H1 (cell line): ENCODE data around the gene SLC25A38. TPM values are rescaled to one million over a fixed set of nuclear protein-coding genes. Genes with fewer than 3 reads are reported as not detected.

Experiments used
- CTCF ChIA-PET: fragments of 300-600 bp; sonication (Branson Sonifier 250); formaldehyde crosslinking; loops from one replicate; lab custom pipeline; 2021; ENCODE audit not compliant: partially characterized antibody; lab: Charles Lee
- POLR2A ChIA-PET: fragments of 300-600 bp; sonication (Branson Sonifier 250); formaldehyde crosslinking; loops from one replicate; lab custom pipeline; 2021; ENCODE audit warnings: inconsistent platforms; ENCODE audit not compliant: partially characterized antibody; lab: Charles Lee
- DNase-seq, 2 experiments: peaks; one replicate each; pipeline versions ENCODE4 v3.0.0 to v3.0.0-alpha.2; 2010 to 2022; ENCODE audit warnings: low spot score in 2 of 2, low read depth in 1 of 2, mixed read lengths in 1 of 2
- FAIRE-seq: peaks from 2 replicates; lab custom pipeline; 2011; peaks lifted over from hg19 to GRCh38; lab: Jason Lieb, UNC
- H2AFZ ChIP-seq: 2 replicates; pipeline ENCODE4 v1.8.1; 2012; ENCODE audit warnings: low read length, inconsistent platforms
- H2AK5ac ChIP-seq: 2 replicates; pipeline ENCODE4 v1.6.1; 2013; ENCODE audit warnings: low read depth, low read length
- H2BK120ac ChIP-seq: replicated peaks from 2 replicates; pipeline ENCODE3; 2013; ENCODE audit warnings: low read depth, low read length, inconsistent platforms
- H2BK12ac ChIP-seq: 2 replicates; pipeline ENCODE4 v1.6.1; 2013; ENCODE audit warnings: low read depth, low read length
- H2BK15ac ChIP-seq: 2 replicates; pipeline ENCODE4 v1.6.1; 2013; ENCODE audit warnings: low read length
- H2BK20ac ChIP-seq: 2 replicates; pipeline ENCODE4 v1.6.1; 2013; ENCODE audit warnings: low read length
- H2BK5ac ChIP-seq: 2 replicates; pipeline ENCODE4 v1.6.1; 2013; ENCODE audit warnings: low read depth, low read length
- H3K14ac ChIP-seq: 2 replicates; pipeline ENCODE4 v1.6.1; 2013; ENCODE audit warnings: inconsistent platforms; ENCODE audit not compliant: insufficient read length
- H3K18ac ChIP-seq: 2 replicates; pipeline ENCODE4 v1.6.1; 2013; ENCODE audit warnings: low read length; ENCODE audit errors: extremely low read depth
- H3K23ac ChIP-seq: 2 replicates; pipeline ENCODE4 v1.6.1; 2013; ENCODE audit warnings: inconsistent platforms; ENCODE audit not compliant: insufficient read length
- H3K23me2 ChIP-seq: 2 replicates; pipeline ENCODE4 v1.6.1; 2013; ENCODE audit warnings: low read depth, low read length
- H3K27ac ChIP-seq: 2 replicates; pipeline ENCODE4 v1.6.1; 2011; ENCODE audit warnings: low read depth, low read length, inconsistent platforms
- H3K27me3 ChIP-seq, 4 experiments: replicated peaks in 1 of 4; 1 replicate in 1 of 4; 2 replicates in 3 of 4; pipeline versions ENCODE4 v1.6.1 to v1.8.1; 2011 to 2013; ENCODE audit warnings: low read length in 3 of 4, mild to moderate bottlenecking in 3 of 4, inconsistent platforms in 2 of 4, mixed read lengths in 2 of 4, moderate library complexity in 1 of 4; ENCODE audit not compliant: control insufficient read depth in 3 of 4, insufficient read depth in 3 of 4; ENCODE audit errors: extremely low read depth in 1 of 4
- H3K36me3 ChIP-seq, 4 experiments: 2 replicates each; pipeline versions ENCODE4 v1.6.1 to v1.8.1; 2011 to 2013; ENCODE audit warnings: mild to moderate bottlenecking in 4 of 4, low read length in 3 of 4, moderate library complexity in 2 of 4, control low read depth in 1 of 4, inconsistent platforms in 1 of 4; ENCODE audit not compliant: insufficient read depth in 4 of 4, control insufficient read depth in 2 of 4
- H3K4ac ChIP-seq: replicated peaks from 2 replicates; pipeline ENCODE3; 2013; ENCODE audit warnings: low read length, low read depth, mixed read lengths, inconsistent platforms; ENCODE audit not compliant: insufficient read length
- H3K4me1 ChIP-seq, 4 experiments: replicated peaks in 1 of 4; 1 replicate in 1 of 4; 2 replicates in 3 of 4; pipeline versions ENCODE4 v1.6.1 to v1.8.1; 2011 to 2013; ENCODE audit warnings: low read length in 3 of 4, inconsistent platforms in 2 of 4, mixed read lengths in 1 of 4; ENCODE audit not compliant: insufficient read depth in 4 of 4, control insufficient read depth in 3 of 4
- H3K4me2 ChIP-seq, 2 experiments: 2 replicates each; pipeline versions ENCODE4 v1.6.1 to v1.8.1; 2011 to 2013; ENCODE audit warnings: low read depth in 2 of 2, low read length in 2 of 2, control low read depth in 1 of 2, inconsistent platforms in 1 of 2, mild to moderate bottlenecking in 1 of 2; ENCODE audit not compliant: insufficient read depth in 1 of 2
- H3K4me3 ChIP-seq, 4 experiments: fragments of 200-600, 300-600 bp in 1 of 4; sonication (generic), shearing (Covaris generic), sonication (Bioruptor Twin) in 1 of 4; 2 replicates each; pipeline versions ENCODE4 v1.5.1 to v1.8.1; 2011 to 2016; ENCODE audit warnings: low read length in 4 of 4, low read depth in 3 of 4, control low read depth in 2 of 4, inconsistent platforms in 2 of 4, mild to moderate bottlenecking in 2 of 4, mixed read lengths in 1 of 4, moderate library complexity in 1 of 4; ENCODE audit not compliant: insufficient read depth in 2 of 4; ENCODE audit errors: extremely low read depth in 1 of 4
- H3K56ac ChIP-seq: replicated peaks from 2 replicates; pipeline ENCODE3; 2013; ENCODE audit warnings: low read depth, mild to moderate bottlenecking, mixed read lengths, low read length, inconsistent platforms; ENCODE audit not compliant: insufficient read length
- H3K79me1 ChIP-seq: 2 replicates; pipeline ENCODE4 v1.6.1; 2013; ENCODE audit warnings: low read depth, low read length, control low read depth
- H3K79me2 ChIP-seq, 2 experiments: 2 replicates each; pipeline versions ENCODE4 v1.6.1 to v1.8.1; 2012 to 2013; ENCODE audit warnings: low read length in 2 of 2, mild to moderate bottlenecking in 2 of 2, inconsistent platforms in 1 of 2; ENCODE audit not compliant: insufficient read depth in 2 of 2, control insufficient read depth in 1 of 2
- H3K9ac ChIP-seq, 4 experiments: replicated peaks in 1 of 4; 1 replicate in 1 of 4; 2 replicates in 3 of 4; pipeline versions ENCODE4 v1.6.1 to v1.8.1; 2011 to 2013; ENCODE audit warnings: low read depth in 3 of 4, low read length in 3 of 4, control low read depth in 2 of 4, mild to moderate bottlenecking in 2 of 4, moderate library complexity in 2 of 4, inconsistent platforms in 1 of 4; ENCODE audit errors: extremely low read depth in 1 of 4
- H3K9me3 ChIP-seq, 2 experiments: 2 replicates each; pipeline versions ENCODE4 v1.6.1 to v1.8.1; 2012 to 2013; ENCODE audit warnings: mild to moderate bottlenecking in 2 of 2, moderate library complexity in 2 of 2, control low read depth in 1 of 2, inconsistent platforms in 1 of 2, low read depth in 1 of 2, low read length in 1 of 2, mixed read lengths in 1 of 2; ENCODE audit not compliant: insufficient read depth in 2 of 2
- H4K20me1 ChIP-seq, 2 experiments: replicated peaks in 1 of 2; 2 replicates each; pipeline versions ENCODE3 to v1.8.1; 2011 to 2013; ENCODE audit warnings: inconsistent platforms in 2 of 2, low read length in 2 of 2, mild to moderate bottlenecking in 1 of 2; ENCODE audit not compliant: insufficient read depth in 2 of 2, control insufficient read depth in 1 of 2
- H4K5ac ChIP-seq: 2 replicates; pipeline ENCODE4 v1.6.1; 2013; ENCODE audit warnings: low read length, low read depth, mixed read lengths, inconsistent platforms; ENCODE audit not compliant: insufficient read length
- H4K8ac ChIP-seq: 2 replicates; pipeline ENCODE4 v1.8.0; 2013; ENCODE audit warnings: mild to moderate bottlenecking, moderate library complexity, low read length, inconsistent platforms; ENCODE audit not compliant: insufficient read depth; ENCODE audit errors: extremely low read depth
- H4K91ac ChIP-seq: replicated peaks from 2 replicates; pipeline ENCODE3; 2013; ENCODE audit warnings: low read length, mixed read lengths, inconsistent platforms; ENCODE audit not compliant: insufficient read length
- CHD1 ChIP-seq: IDR thresholded peaks from 2 replicates; pipeline ENCODE4 v1.6.1; 2012; ENCODE audit warnings: low read depth, low read length, improper control_type of control experiment
- GABPA ChIP-seq: IDR thresholded peaks from 2 replicates; pipeline ENCODE4 v1.6.1; 2011; ENCODE audit warnings: mild to moderate bottlenecking, low read length, moderate library complexity, borderline replicate concordance; ENCODE audit not compliant: insufficient read depth
- GTF2F1 ChIP-seq: IDR thresholded peaks from 2 replicates; pipeline ENCODE4 v1.6.1; 2012; ENCODE audit warnings: low read depth, low read length, improper control_type of control experiment, borderline replicate concordance
- PHF8 ChIP-seq: fragments of 200-600 bp; sonication (generic); conservative IDR thresholded peaks from 2 replicates; pipeline ENCODE4 v1.7.1; 2012; ENCODE audit warnings: low read depth, mild to moderate bottlenecking, inconsistent platforms, low read length, moderate library complexity
- POU5F1 ChIP-seq: IDR thresholded peaks from 2 replicates; pipeline ENCODE4 v1.6.1; 2011; ENCODE audit warnings: low read depth, mild to moderate bottlenecking, low read length, moderate library complexity
- RAD21 ChIP-seq, 2 experiments: IDR thresholded peaks in 1 of 2; conservative IDR thresholded peaks in 1 of 2; 2 replicates each; pipeline ENCODE4 v1.6.1; 2011; ENCODE audit warnings: low read depth in 2 of 2, low read length in 2 of 2, improper control_type of control experiment in 1 of 2, inconsistent platforms in 1 of 2, mild to moderate bottlenecking in 1 of 2, moderate library complexity in 1 of 2
- SAP30 ChIP-seq: fragments of 300-600 bp; sonication (generic); IDR thresholded peaks from 2 replicates; pipeline ENCODE4 v1.7.1; 2012; ENCODE audit warnings: low read length, moderate library complexity, mild to moderate bottlenecking, inconsistent platforms; ENCODE audit not compliant: insufficient read depth, insufficient replicate concordance
- TAF1 ChIP-seq: IDR thresholded peaks from 2 replicates; pipeline ENCODE4 v1.6.1; 2011; ENCODE audit warnings: mild to moderate bottlenecking, low read depth, low read length
- TEAD4 ChIP-seq: IDR thresholded peaks from 2 replicates; pipeline ENCODE4 v1.6.1; 2012; ENCODE audit warnings: low read depth, low read length, inconsistent platforms, mixed read lengths
- YY1 ChIP-seq: IDR thresholded peaks from 2 replicates; pipeline ENCODE4 v1.6.1; 2011; ENCODE audit warnings: low read depth, mild to moderate bottlenecking, low read length
- WGBS, 2 experiments: shearing (Covaris generic) in 1 of 2; methylation state at CpG; one replicate each; pipeline versions ENCODE4 v1.1.6 to v1.1.7; 2013 to 2015; ENCODE audit warnings: low lambda C conversion rate in 2 of 2, mixed read lengths in 2 of 2, inconsistent platforms in 1 of 2, low coverage in 1 of 2, missing lambda C conversion rate in 1 of 2; ENCODE audit not compliant: insufficient replicate concordance in 2 of 2, insufficient coverage in 1 of 2, insufficient read length in 1 of 2; ENCODE audit errors: extremely low coverage in 1 of 2, missing lambda C conversion rate in 1 of 2; 5-methylcytosine and 5-hydroxymethylcytosine counted together
- polyA plus RNA-seq, 7 experiments: library from polyadenylated mRNA; depleted of rRNA in 3 of 7; stranded (reverse) in 5 of 7; unstranded in 2 of 7; fragments of >200 nt in 5 of 7; fragments of 200-250 nt in 2 of 7; gene quantifications; 1 replicate in 5 of 7; 2 replicates in 1 of 7; 4 replicates in 1 of 7; pipeline versions ENCODE4 v1.2.1 to v1.2.3, GENCODE V29; 2011 to 2013; ENCODE audit warnings: missing spikeins in 2 of 7, mixed read lengths in 2 of 7
- total RNA-seq: library from RNA; stranded (reverse); fragmentation: NEBNext Ultra II Directional; extraction: Animal tissue kit (Norgen Biotek cat#: 25700); gene quantifications from 2 replicates; pipeline ENCODE4 v1.2.1, GENCODE V29; 2021
- TF ChIP-seq, protein P1 (sequence below): IDR thresholded peaks from 2 replicates; pipeline ENCODE4 v1.6.1; 2011; ENCODE audit warnings: low read length, improper control_type of control experiment

SLC25A38 gene
- total and polyA plus RNA-seq, 2 of the 8 experiments (the other 6 are each of a cell fraction or from before 2014, with no cell fraction given), result 41.2 to 45.8 TPM

- H2AFZ ChIP-seq, result no peak overlapping the region
- no peak overlapping the region for H2BK20ac ChIP-seq
- CTCF ChIA-PET, result interaction anchor here (0.5 to 2.7 kb wide), 8 partner anchors 17 to 197 kb away, joined by 3 to 12 read pairs (median 3); no protein-coding TSS in a partner anchor
- H3K4me1 ChIP-seq, result no peaks in the 10 kb centered on the region; a peak in 3 of 7 replicates
- 94% methylated on average over 6 of the region's 6 CpGs; no CpG with 5 or more reads in 1 of the 2 experiments for WGBS, 2 experiments
- no peak overlapping the region for H3K4me3 ChIP-seq
- H4K20me1 ChIP-seq, result peaks cover 16 to 17% of the 10 kb centered on the region in 2 experiments
- H3K23ac ChIP-seq, result no peak overlapping the region
- H3K79me1 ChIP-seq, result no peaks in the 10 kb centered on the region
- H2BK5ac ChIP-seq, result no peak overlapping the region
- H3K9ac ChIP-seq, result no peak overlapping the region
- no peak overlapping the region for H3K27ac ChIP-seq
- H3K4ac ChIP-seq, result no peak overlapping the region
- peaks cover 0 to 15% of the 10 kb centered on the region in 2 experiments; a peak in 2 of 4 replicates for H3K79me2 ChIP-seq
- H3K9me3 ChIP-seq, result no peaks in the 10 kb centered on the region
- FAIRE-seq (no peak), DNase-seq (no peak)
- no peak overlapping the region for H3K18ac ChIP-seq
- no peak overlapping the region for H3K14ac ChIP-seq
- H4K91ac ChIP-seq, result no peak overlapping the region
- no peaks in the 10 kb centered on the region for H3K27me3 ChIP-seq
- no peak overlapping the region for H4K5ac ChIP-seq
- peaks cover 28 to 59% (median 46%) of the 10 kb centered on the region in 4 experiments for H3K36me3 ChIP-seq
- H2BK12ac ChIP-seq, result no peak overlapping the region
- no peak overlapping the region for H4K8ac ChIP-seq
- POLR2A ChIA-PET, result interaction anchor here (0.6 to 18.6 kb wide), 21 partner anchors 8 to 896 kb away, joined by 3 to 771 read pairs (median 4); partner anchors contain the start of genes EIF1B, RPSA and SLC25A38
- no peak overlapping the region for H3K4me2 ChIP-seq
- H3K56ac ChIP-seq, result no peak overlapping the region
- H3K23me2 ChIP-seq, result no peaks in the 10 kb centered on the region
- H2AK5ac ChIP-seq, result no peak overlapping the region
- H2BK15ac ChIP-seq, result no peak overlapping the region
- no peak overlapping the region for H2BK120ac ChIP-seq
- no peak for TF ChIP-seq RAD21 (IDR thresholded peaks at IDR 0.05 in 1 of 2, conservative IDR thresholded peaks at IDR 0.05 in 1 of 2; ENCODE audit: low read depth in 2 of 2, low read length in 2 of 2)
- no peak for TF ChIP-seq SAP30
- no peak for TF ChIP-seq TAF1
- no peak for TF ChIP-seq PHF8
- no peak for TF ChIP-seq POU5F1
- TF ChIP-seq CHD1, result no peak
- TF ChIP-seq YY1, result no peak
- TF ChIP-seq GABPA, result no peak
- TF ChIP-seq GTF2F1, result no peak
- TF ChIP-seq, protein P1, sequence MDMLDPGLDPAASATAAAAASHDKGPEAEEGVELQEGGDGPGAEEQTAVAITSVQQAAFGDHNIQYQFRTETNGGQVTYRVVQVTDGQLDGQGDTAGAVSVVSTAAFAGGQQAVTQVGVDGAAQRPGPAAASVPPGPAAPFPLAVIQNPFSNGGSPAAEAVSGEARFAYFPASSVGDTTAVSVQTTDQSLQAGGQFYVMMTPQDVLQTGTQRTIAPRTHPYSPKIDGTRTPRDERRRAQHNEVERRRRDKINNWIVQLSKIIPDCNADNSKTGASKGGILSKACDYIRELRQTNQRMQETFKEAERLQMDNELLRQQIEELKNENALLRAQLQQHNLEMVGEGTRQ, result 0 out of 2 replicates have a peak, but pooled peaks have one; percentile 2
- no peak for TF ChIP-seq TEAD4
Observed at GRCh38 chr3:39413691-39414420, 30.7 kb downstream of the SLC25A38 start.
